ENCODE data around the gene POLR2E. TPM values are rescaled to one million over a fixed set of nuclear protein-coding genes. Genes with fewer than 3 reads are reported as not detected.
A peak's percentile ranks its signal among the peaks of the same experiment; 100 is the strongest.

Gene POLR2E
- total and polyA plus RNA-seq, 10 of the 15 experiments (the other 5 are each of a cell fraction or from before 2014, with no cell fraction given) = 4.0 to 487 (median 200) TPM

DNA sequence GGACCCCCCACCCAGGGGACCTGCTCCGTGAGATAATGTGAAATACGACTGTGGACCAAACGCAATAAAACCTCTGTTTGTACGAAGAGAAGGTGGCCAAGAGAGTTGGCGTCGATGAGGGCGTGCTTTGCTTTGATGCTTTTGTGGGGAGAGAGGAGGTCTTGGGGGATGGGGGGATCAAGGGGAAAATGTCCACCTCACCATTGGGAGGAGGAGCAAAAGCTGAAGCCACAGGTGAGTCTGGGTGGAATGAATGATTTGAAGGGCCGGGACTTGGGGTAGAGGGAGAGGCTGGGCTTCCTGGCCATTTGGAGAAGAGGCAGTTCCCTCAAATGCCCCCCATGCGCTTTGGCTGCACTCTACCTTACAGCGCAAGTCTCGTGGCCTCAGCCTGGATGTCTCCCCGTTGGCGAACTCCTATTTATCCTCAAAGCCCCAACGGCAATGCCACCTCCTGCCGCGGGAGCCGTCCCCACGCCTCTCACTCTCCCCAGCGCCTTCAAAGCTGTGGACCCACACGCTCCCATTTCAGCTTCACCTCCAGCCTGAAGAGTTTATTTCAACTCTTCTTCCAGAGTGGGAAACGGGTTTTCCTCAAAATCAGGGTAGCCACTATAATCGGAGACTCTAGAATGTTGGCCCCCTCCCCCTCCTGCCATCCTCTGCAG, 56.1 kb downstream of the POLR2E start:
- CTCF ChIA-PET = interaction anchor here (0.9 to 2.3 kb wide), 7 partner anchors 11 to 230 kb away, joined by 3 to 11 read pairs (median 4); partner anchors contain the start of genes CIRBP and CNN2
- ATAC-seq (no peak), FAIRE-seq (no peak), DNase-seq (ENCODE audit: low read depth, low spot score) (no peak)
- in situ Hi-C loops (cut with MboI) = no loop called here
- Histone ChIP-seq H3K79me2 (ENCODE audit: control insufficient read depth, insufficient read depth, low read length) (peaks cover 3% of the 10 kb centered on the region; the same call in 1 of the 2 replicates), H3K4me1 (ENCODE audit: control insufficient read depth, insufficient read depth, low read length) (peaks cover 38% of the 10 kb centered on the region), H3K9me3 (replicated peaks; ENCODE audit: control insufficient read depth, insufficient read depth, low read length) (no peaks in the 10 kb centered on the region; the same call in 2 of the 3 replicates), H3K27me3 (replicated peaks in 1 of 2; ENCODE audit: control insufficient read depth in 2 of 2, insufficient read depth in 2 of 2, low read length in 1 of 2) (no peaks in the 10 kb centered on the region), H2AFZ (ENCODE audit: control insufficient read depth, low read depth, low read length) (no peak overlapping the region), H3K27ac (ENCODE audit: control insufficient read depth, insufficient read depth) (peak overlapping the region; percentile 78), H3K4me3 (peak overlapping the region; percentile 49), H3K4me2 (ENCODE audit: control insufficient read depth, insufficient read depth) (peak overlapping the region; percentile 73), H3K9ac (ENCODE audit: control insufficient read depth, insufficient read depth, low read length) (peak overlapping the region; percentile 9; the same call in 1 of the 2 replicates), H4K20me1 (ENCODE audit: control insufficient read depth, insufficient read depth) (no peaks in the 10 kb centered on the region), H3K36me3 (ENCODE audit: control insufficient read depth in 2 of 2, insufficient read depth in 2 of 2, low read length in 1 of 2) (peaks cover 7 to 8% of the 10 kb centered on the region in 2 experiments; a peak in 3 of 4 replicates)
- RAD21 ChIA-PET (ENCODE audit: unreplicated experiment) = interaction anchor here (1.0 to 4.5 kb wide), 5 partner anchors 11 to 91 kb away, joined by 3 to 39 read pairs (median 4); partner anchors contain the start of genes ARHGAP45 and CNN2
- SMC1A ChIA-PET (ENCODE audit: uncharacterized antibody, unreplicated experiment) = interaction anchor here (0.9 to 5.9 kb wide), 5 partner anchors 11 to 64 kb away, joined by 3 to 22 read pairs (median 4); partner anchors contain the start of gene CNN2
- intact Hi-C loops (cut with micrococcal nuclease; ENCODE audit: unreplicated experiment) = no loop called here
- POLR2A ChIA-PET = interaction anchor here (0.6 to 6.3 kb wide), 12 partner anchors 12 to 147 kb away, joined by 3 to 83 read pairs (median 6); partner anchors contain the start of genes ARHGAP45, CNN2, GPX4 and RNU6-2
- no TSS peak for BruUV-seq (replicated peaks)
- WGBS (ENCODE audit: insufficient coverage, insufficient replicate concordance, low lambda C conversion rate, missing lambda C conversion rate) = 39% methylated on average over 22 of the region's 22 CpGs
- TF ChIP-seq YBX1 (IDR thresholded peaks at IDR 0.05) (no peak), KLF5 (IDR thresholded peaks at IDR 0.05; ENCODE audit: partially characterized antibody) (no peak), BHLHE40 (IDR thresholded peaks at IDR 0.05; ENCODE audit: borderline replicate concordance in 1 of 2, low read depth in 2 of 2, low read length in 1 of 2) (no peak), EGR1 (IDR thresholded peaks at IDR 0.05; ENCODE audit: borderline replicate concordance in 1 of 2, low read depth in 2 of 2, low read length in 2 of 2) (0 out of 3 replicates have a peak, but pooled peaks of 1 of the 2 experiments have one; percentile 5), BMI1 (IDR thresholded peaks at IDR 0.05; ENCODE audit: borderline replicate concordance) (no peak), ZZZ3 (IDR thresholded peaks at IDR 0.05; ENCODE audit: control insufficient read depth, insufficient read length, low read depth) (no peak), MTA3 (IDR thresholded peaks at IDR 0.05; ENCODE audit: borderline replicate concordance, low read length) (no peak), POLR2AphosphoS5 (IDR thresholded peaks at IDR 0.05; ENCODE audit: low read length) (peak; percentile 36; the same call in 1 of the 2 replicates), KAT2A (conservative IDR thresholded peaks at IDR 0.05; ENCODE audit: control insufficient read depth, low read depth, low read length) (no peak), RELA (IDR thresholded peaks at IDR 0.05; ENCODE audit: borderline replicate concordance, partially characterized antibody) (no peak), BCL11A (IDR thresholded peaks at IDR 0.05; ENCODE audit: low read depth, low read length) (no peak), ZNF24 (IDR thresholded peaks at IDR 0.05) (no peak)
- TF ChIP-seq, protein P1, sequence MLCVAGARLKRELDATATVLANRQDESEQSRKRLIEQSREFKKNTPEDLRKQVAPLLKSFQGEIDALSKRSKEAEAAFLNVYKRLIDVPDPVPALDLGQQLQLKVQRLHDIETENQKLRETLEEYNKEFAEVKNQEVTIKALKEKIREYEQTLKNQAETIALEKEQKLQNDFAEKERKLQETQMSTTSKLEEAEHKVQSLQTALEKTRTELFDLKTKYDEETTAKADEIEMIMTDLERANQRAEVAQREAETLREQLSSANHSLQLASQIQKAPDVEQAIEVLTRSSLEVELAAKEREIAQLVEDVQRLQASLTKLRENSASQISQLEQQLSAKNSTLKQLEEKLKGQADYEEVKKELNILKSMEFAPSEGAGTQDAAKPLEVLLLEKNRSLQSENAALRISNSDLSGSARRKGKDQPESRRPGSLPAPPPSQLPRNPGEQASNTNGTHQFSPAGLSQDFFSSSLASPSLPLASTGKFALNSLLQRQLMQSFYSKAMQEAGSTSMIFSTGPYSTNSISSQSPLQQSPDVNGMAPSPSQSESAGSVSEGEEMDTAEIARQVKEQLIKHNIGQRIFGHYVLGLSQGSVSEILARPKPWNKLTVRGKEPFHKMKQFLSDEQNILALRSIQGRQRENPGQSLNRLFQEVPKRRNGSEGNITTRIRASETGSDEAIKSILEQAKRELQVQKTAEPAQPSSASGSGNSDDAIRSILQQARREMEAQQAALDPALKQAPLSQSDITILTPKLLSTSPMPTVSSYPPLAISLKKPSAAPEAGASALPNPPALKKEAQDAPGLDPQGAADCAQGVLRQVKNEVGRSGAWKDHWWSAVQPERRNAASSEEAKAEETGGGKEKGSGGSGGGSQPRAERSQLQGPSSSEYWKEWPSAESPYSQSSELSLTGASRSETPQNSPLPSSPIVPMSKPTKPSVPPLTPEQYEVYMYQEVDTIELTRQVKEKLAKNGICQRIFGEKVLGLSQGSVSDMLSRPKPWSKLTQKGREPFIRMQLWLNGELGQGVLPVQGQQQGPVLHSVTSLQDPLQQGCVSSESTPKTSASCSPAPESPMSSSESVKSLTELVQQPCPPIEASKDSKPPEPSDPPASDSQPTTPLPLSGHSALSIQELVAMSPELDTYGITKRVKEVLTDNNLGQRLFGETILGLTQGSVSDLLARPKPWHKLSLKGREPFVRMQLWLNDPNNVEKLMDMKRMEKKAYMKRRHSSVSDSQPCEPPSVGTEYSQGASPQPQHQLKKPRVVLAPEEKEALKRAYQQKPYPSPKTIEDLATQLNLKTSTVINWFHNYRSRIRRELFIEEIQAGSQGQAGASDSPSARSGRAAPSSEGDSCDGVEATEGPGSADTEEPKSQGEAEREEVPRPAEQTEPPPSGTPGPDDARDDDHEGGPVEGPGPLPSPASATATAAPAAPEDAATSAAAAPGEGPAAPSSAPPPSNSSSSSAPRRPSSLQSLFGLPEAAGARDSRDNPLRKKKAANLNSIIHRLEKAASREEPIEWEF (IDR thresholded peaks at IDR 0.05; ENCODE audit: insufficient replicate concordance, low read depth, low read length) = no peak
- TF ChIP-seq, protein P2, sequence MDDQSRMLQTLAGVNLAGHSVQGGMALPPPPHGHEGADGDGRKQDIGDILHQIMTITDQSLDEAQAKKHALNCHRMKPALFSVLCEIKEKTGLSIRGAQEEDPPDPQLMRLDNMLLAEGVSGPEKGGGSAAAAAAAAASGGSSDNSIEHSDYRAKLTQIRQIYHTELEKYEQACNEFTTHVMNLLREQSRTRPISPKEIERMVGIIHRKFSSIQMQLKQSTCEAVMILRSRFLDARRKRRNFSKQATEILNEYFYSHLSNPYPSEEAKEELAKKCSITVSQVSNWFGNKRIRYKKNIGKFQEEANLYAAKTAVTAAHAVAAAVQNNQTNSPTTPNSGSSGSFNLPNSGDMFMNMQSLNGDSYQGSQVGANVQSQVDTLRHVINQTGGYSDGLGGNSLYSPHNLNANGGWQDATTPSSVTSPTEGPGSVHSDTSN (IDR thresholded peaks at IDR 0.05; ENCODE audit: insufficient replicate concordance, low read depth, low read length) = peak; percentile 7

Data from GM12878 (cell line).